Mucosa of descending colon (tissue), 3 donors: ENCODE measurements around the gene PRDM15. TPM values are rescaled to one million over a fixed set of nuclear protein-coding genes. Genes with fewer than 3 reads are reported as not detected.

Experiments used
- ATAC-seq: fragments of 200-7000 bp; cut with Tn5 transposase; one replicate; pipeline ENCODE4 v1.9.1; 2020; ENCODE audit warnings: mild to moderate bottlenecking, moderate library complexity
- DNase-seq, 3 donors: peaks; one replicate each; pipeline ENCODE4 v3.0.0-alpha.2; 2020
- H3K36me3 ChIP-seq: fragments of 200-600 bp; one replicate; pipeline ENCODE4 v1.8.0; 2021; ENCODE audit warnings: low read depth, mild to moderate bottlenecking
- H3K4me1 ChIP-seq: fragments of 200-600 bp; one replicate; pipeline ENCODE4 v1.8.0; 2021; ENCODE audit warnings: low read depth, mild to moderate bottlenecking
- H3K4me3 ChIP-seq: fragments of 200-600 bp; one replicate; pipeline ENCODE4 v1.8.0; 2021; ENCODE audit warnings: mild to moderate bottlenecking
- H3K9me3 ChIP-seq: fragments of 200-600 bp; one replicate; pipeline ENCODE4 v1.8.0; 2021; ENCODE audit warnings: mild to moderate bottlenecking
- CTCF ChIP-seq: fragments of 200-600 bp; IDR thresholded peaks from one replicate; pipeline ENCODE4 v1.8.0; 2022; ENCODE audit warnings: antibody characterized with exemption, mild to moderate bottlenecking
- intact Hi-C, 2 donors: fragments of 100-400 bp; cut with DNase I in 1 of 2; cut with micrococcal nuclease in 1 of 2; formaldehyde crosslinking; loops; one replicate each; pipeline versions ENCODE4 v1.11.0 to v1.11.1; 2022; cut with DNase I, micrococcal nuclease
- total RNA-seq, 3 donors: library from RNA; stranded (reverse); fragmentation: NEBNext Ultra II Directional in 2 of 3; extraction: Animal tissue kit (Norgen Biotek cat#: 25700) in 2 of 3; gene quantifications; one replicate each; pipeline versions ENCODE4 v1.2.1 to v1.2.4, GENCODE V29; 2021 to 2023
- donor health status: DM: no; HTN: no; CAD: no; lungs with moderate emphysema.
- donor health status: DM: no; HTN: no; CAD: no.
- donor health status: DM: no; HTN: yes; CAD: no.

Gene PRDM15
- total RNA-seq, 3 donors from 2014 or later: 7.4 to 10.3 (median 8.3) TPM

- intact Hi-C loops: loop anchor here in 1 of 2 donors (10.0 kb wide), 1 partner anchor 136 kb away; no protein-coding TSS in a partner anchor
- TF ChIP-seq CTCF: no peak
- H3K4me1 ChIP-seq: peaks cover 13% of the 10 kb centered on the region
- ATAC-seq (no peak), DNase-seq (no peak)
- no peaks in the 10 kb centered on the region for H3K9me3 ChIP-seq
- H3K4me3 ChIP-seq: no peak overlapping the region
- H3K36me3 ChIP-seq: no peaks in the 10 kb centered on the region
Observed at GRCh38 chr21:41770901-41771624, 108.1 kb downstream of the PRDM15 start.

GRCh38 chr21:41769933-41770332, 109.2 kb downstream of the PRDM15 start:
- Histone ChIP-seq H3K36me3 (no peaks in the 10 kb centered on the region), H3K4me3 (no peak overlapping the region), H3K4me1 (peaks cover 13% of the 10 kb centered on the region), H3K9me3 (no peaks in the 10 kb centered on the region)
- DNase-seq (no peak), ATAC-seq (peak; percentile 18)
- intact Hi-C loops: loop anchor here (10.0 kb wide), 2 partner anchors 135 to 155 kb away; no protein-coding TSS in a partner anchor
- TF ChIP-seq CTCF: no peak

GRCh38 chr21:41769521-41769920, 109.6 kb downstream of the PRDM15 start:
- intact Hi-C loops: loop anchor here in 1 of 2 donors (10.0 kb wide), 1 partner anchor 155 kb away; no protein-coding TSS in a partner anchor
- Histone ChIP-seq H3K4me3 (no peak overlapping the region), H3K36me3 (no peaks in the 10 kb centered on the region), H3K9me3 (no peaks in the 10 kb centered on the region), H3K4me1 (peaks cover 13% of the 10 kb centered on the region)
- ATAC-seq (no peak), DNase-seq (no peak)
- no peak for TF ChIP-seq CTCF

GRCh38 chr21:41769111-41769510, 110.0 kb downstream of the PRDM15 start:
- H3K4me3 ChIP-seq: no peak overlapping the region
- ATAC-seq (peak; percentile 7), DNase-seq (no peak)
- peaks cover 13% of the 10 kb centered on the region for H3K4me1 ChIP-seq
- intact Hi-C loops: loop anchor here in 1 of 2 donors (10.0 kb wide), 1 partner anchor 154 kb away; no protein-coding TSS in a partner anchor
- TF ChIP-seq CTCF: no peak
- H3K36me3 ChIP-seq: no peaks in the 10 kb centered on the region
- no peaks in the 10 kb centered on the region for H3K9me3 ChIP-seq

GRCh38 chr21:41768437-41769042, 110.6 kb downstream of the PRDM15 start:
- intact Hi-C loops: loop anchor here in 1 of 2 donors (10.0 kb wide), 1 partner anchor 154 kb away; no protein-coding TSS in a partner anchor
- peaks cover 13% of the 10 kb centered on the region for H3K4me1 ChIP-seq
- H3K4me3 ChIP-seq: no peak overlapping the region
- H3K36me3 ChIP-seq: no peaks in the 10 kb centered on the region
- TF ChIP-seq CTCF: no peak
- DNase-seq: peak; percentile 86 to 88 (median 87)
- no peaks in the 10 kb centered on the region for H3K9me3 ChIP-seq
- ATAC-seq: peak; percentile 74
